Activated naive CD4-positive, alpha-beta T cell (primary cell): ENCODE measurements around the gene LPIN3.

Experiments
- DNase-seq, 4 experiments: peaks; one replicate each; lab custom pipeline; 2025; lab: John Stamatoyannopoulos, UW

LPIN3 gene

GRCh38 chr20:41393705-41394066, 53.1 kb downstream of the LPIN3 start:
- no peak for DNase-seq

DNA sequence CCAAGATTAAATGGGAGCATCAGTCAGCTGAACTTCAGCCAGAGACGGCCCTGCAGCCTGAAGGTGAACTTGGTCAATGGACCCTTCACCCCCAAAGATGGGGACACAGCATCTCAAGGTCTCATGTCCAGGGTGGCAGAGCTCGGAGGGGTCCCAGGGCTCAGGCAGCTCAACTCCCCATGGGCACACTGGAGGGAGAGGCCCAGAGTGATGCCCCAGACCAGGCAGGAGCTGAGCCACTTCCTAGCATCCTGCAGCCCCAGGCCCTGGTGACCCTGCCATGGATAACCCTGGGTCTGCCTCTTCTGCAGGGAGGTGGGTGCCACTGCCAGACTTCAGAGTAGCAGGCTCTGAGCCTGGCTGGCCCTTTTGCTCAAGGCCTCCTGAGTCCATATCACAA, 53.5 kb downstream of the LPIN3 start:
- DNase-seq, result no peak

DNA sequence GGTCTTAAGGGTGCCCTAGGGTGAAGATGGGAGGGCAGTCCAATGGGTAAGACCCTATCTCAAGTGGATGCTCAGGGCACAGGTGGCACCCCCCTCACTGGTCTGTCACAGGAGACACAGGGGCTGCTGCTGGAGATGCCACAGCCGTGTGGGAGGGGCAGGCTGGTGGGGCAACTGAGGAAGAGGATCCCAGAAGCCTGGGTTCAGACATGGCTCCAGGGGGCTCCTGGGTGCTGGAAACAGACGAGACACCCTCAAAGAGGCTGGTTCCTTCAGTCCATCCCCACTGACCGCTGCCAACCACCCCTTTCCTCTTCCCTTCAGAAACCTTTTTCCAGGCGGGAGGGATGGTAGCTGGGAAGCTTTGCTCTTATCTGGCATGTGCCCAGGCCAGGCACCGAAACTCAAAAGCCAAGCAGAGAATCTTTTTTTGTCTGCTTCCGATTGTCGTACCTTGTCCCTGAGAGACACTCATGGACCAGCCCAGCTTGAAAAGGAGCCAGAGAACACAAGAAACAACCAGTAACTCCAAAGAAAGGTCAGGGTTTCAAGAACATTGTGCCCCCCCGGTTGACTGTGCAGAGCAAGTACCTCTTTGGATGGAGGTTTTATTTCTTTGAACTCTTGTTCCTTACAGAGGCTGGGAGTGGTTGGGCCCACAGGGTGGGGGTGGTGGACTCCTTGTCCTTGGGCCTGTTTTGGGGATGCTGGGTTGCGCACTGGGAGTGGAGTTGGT, 54.5 kb downstream of the LPIN3 start:
- no peak for DNase-seq

- DNase-seq, result no peak
Measured at GRCh38 chr20:41395667-41396664, 55.3 kb downstream of the LPIN3 start.

DNA sequence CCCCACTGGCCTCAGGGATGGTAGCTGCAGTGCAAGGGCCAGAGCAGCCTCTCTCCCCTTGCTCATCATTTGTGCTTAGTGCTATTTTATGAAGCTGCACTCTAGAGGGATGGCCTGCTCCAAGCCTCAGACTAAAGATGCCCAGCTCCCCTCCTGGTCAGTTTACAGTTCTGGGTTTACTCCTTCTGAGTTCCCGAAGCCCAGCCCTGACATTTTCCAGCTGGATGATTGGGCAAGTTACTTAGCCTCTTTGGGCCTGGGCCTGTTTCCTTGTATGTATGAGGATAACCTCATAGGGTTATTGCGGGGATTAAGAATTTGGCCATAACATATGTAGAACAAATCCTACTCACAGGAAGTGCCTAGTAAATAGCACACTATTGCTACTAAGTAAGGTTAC, 57.8 kb downstream of the LPIN3 start:
- DNase-seq, result no peak

DNA sequence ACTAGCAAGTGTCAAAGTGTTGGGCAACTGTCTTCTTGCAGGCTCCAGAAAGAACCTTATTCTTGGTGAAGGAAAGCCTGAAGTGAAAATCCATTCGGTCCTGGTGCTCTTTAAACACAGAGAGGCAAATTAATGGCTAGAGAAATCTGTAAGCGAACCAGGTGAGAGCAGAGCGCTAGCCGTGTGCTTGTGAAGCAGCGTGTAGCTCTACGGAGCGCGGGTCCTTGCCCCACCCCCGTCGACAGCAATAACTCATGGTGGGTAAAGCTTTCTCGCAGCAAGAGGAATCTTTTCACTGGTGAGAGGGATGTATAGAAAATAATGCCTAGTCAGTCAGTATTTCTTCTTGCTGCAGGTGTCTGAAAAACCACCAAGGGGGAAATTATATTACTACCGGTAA, 63.0 kb downstream of the LPIN3 start:
- no peak for DNase-seq

DNA sequence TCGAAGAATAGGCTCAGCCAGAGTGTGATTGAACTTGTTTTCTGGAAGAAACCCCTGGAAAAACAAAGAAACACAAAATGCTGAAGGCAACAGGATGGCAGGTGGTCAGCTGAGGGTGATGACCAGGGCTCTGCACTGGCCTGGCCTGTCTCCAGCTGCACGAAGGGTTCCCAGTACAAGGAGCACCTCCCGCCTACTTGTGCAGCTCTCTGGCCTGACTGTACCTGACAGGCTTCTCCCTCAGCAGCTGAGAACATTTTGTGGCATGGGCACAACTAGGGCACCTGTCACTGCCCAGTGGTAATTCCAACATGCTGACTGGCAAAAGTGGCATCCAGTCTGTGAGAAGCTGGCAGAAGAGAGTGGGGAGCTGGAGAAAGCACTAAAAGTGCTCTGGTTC, 64.8 kb downstream of the LPIN3 start:
- DNase-seq, result no peak

DNA sequence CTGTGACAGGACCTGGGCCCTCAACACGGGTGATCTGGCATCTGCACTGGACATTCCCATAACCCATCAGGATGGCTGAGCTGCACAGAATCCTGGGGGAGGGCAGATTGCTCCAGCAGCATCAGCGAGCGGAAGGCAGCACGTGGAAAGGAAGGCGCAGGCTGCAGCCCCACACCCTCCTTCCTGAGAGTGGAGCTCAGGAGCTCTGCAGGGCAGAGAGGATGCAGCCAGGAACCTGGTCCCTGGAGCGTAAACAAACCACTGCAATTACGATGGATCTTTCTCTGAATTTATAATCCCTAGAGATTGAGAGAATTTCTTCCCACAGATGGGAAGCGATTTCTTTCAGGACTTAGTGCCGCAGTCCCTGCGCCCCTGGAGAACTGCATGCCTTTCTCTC, 65.7 kb downstream of the LPIN3 start:
- no peak for DNase-seq

DNA sequence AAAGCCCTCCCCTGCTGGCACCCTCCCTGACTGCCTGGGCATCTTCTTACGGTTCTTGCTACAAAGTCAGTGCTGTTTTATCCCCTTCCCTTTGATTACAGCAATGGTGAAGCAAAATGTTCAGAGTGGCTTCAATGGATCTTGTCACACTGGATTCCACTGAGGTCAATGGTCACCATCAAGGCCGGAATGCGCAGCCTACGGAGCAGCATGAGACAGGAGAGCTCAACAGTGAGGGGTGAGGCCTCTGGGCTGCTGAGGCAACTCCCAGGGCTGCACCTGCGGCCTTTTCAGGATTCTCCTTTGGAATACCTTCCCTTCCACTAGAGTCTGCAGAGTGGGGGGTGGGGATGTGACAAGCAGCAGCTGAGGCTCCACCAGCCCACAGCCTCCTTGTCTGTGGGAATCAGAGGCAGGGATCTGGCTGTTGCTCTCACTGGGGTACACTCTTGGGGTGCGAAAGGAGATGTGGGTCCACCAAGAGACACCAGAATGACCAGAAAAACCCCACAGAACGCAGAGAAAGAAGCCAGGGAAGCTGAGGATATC, 66.3 kb downstream of the LPIN3 start:
- no peak for DNase-seq

- DNase-seq, result no peak
Measured at GRCh38 chr20:41407607-41408006, 67.0 kb downstream of the LPIN3 start.

GRCh38 chr20:41408156-41408794, 67.7 kb downstream of the LPIN3 start:
- DNase-seq, result no peak

- no peak for DNase-seq
Measured at GRCh38 chr20:41408986-41409385, 68.4 kb downstream of the LPIN3 start.
